Measurements from ENCODE around the gene DNER. TPM values are rescaled to one million over a fixed set of nuclear protein-coding genes. Genes with fewer than 3 reads are reported as not detected.

The DNER gene
- total RNA-seq, 1 experiment from 2014 or later, result 14.3 TPM

DNA sequence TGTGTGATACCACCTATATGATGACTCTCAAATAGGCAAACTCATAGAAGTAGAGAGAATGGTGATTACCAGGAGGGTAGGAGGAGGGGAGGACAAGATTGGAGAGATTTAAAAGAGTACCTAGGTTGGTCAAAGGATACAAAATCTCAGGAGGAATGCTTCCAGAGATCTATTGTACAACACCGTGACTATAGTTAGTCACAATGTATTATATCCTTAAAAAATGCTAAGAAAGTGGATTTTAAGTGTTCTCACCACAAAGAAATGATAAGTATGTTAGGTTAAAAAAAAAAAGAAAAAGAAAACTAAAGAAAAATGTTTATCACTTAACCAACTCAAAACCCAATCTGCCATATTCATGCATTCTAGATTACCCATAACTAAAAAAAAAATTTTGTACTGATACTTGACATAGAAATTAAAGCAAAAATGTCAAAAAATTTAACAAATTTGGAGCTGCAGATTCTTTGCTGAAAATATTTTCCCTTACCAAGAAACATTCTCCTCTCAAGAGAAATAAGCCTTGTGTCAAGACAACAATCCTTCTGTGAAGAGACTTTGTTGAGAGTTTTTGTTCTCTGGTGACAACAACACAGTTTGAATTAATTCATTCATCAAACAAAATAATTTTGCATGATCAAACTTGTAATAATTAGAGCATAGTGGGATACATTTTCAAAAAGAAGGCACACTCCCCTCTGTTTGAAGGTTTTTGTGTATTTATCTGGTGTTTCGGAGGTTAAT lies 213.1 kb downstream of the DNER start:
- DNase-seq (ENCODE audit: low read depth), result no peak

DNA sequence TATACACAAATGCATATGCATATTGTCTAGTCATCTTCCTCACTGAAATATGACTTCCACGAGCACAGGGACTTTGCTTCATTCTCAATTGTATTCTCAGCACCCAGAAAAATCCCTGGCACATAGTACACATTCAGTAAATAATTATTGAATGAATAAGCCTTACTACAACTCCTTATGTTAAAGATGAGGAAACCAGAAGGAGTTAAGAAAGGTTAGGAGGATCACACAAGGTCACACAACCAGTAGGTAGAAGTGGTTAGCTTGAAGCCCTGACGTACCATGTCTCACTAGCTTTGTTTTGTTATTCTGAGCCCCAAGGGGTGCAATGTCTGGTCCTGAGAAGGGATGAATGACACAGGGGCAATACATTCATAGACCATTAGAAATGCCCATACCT lies 222.3 kb downstream of the DNER start:
- no peak for DNase-seq (ENCODE audit: low read depth)

DNA sequence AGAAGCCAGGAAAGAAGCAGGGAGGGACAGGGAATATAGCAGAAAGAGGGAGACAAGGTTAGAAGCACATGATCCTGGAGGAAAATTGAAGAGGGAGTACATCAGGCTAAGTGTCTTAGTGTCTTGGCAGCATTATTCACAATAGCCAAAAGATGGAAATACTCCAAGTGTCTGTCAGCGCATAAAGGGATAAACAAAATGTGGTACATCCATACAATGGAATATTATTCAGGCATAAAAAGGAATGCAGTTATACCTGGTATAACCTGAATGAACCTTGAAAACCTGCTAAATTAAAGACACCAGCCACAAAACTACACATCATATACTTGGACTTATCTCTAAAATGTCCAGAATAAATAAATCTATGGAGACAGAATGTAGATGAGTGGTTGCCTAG lies 224.2 kb downstream of the DNER start:
- DNase-seq (ENCODE audit: low read depth), result no peak

DNA sequence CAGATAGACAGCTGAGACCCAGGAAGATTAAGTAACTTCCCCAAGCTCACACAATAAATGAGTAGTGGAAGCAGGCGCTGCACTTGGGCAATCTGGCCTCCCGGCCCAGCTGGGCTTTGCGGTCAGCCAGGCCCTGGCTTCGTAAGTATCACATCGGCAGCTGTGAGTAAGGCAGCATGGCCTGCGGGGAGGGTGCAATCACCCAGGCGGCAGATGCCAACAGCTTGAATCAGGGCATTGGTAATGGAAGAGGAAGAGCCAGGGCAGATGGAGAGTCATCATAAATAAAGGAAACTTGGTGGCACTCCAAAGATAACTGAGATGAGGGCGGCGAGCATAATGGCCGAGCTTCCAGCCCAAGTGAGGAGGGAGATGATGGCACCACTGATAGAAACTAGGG lies 225.3 kb downstream of the DNER start:
- peak; percentile 93 for DNase-seq (ENCODE audit: low read depth)

DNA sequence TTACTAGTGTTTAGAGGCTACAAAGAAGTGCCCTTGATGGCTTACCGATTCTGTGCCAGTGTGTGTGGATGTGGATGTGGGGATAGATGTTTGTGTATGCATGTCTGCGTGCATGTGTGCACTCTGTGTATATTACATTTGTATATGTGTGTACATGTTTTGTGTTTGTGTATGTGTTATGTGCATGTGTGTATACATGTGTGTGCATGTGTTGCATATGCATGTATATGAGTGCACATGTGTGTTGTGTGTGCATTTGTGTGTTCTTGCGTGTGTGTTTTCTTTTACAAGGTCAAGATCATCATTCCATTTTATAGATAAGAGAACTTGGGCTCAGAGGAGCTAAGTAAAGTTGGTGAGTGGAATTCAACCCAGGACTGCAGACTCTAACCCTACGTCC lies 226.1 kb downstream of the DNER start:
- no peak for DNase-seq (ENCODE audit: low read depth)

DNA sequence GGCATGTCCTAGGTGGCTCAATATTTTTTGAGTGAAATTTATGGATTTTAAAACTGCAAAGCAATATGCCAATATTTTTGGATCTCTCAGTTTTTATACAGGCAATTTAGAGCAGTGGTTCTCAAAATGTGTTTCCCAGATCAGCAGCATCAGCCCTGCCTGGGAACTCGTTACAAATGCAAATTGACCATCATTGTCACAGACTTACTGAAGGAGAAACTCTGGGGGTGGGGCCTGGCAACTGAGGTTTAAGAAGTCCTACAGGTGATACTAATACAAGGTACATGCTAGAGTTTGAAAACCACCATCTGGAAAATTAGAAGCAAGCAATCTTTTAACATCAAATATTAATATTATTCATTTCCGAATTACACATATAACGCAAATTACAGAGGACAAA lies 227.7 kb downstream of the DNER start:
- no peak for DNase-seq (ENCODE audit: low read depth)

DNA sequence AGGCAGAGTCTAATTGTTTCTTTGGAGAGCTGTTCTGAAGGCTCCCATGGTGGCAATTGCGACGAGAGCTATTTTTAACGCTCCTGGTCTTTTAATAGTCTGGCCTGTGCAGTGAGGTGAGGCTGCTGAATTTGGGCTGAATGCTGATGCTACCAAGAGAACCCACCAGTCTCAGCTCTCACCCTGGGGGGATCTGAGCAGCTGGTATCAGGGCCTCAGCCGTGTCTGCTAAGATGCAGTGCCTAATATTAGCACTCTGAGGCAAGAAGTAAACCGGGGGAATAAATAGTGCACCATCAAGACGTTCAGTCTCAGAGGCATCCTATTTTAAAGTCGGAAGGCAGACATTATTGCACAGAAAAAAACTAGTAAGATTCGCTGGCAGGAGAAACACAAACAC lies 228.5 kb downstream of the DNER start:
- no peak for DNase-seq (ENCODE audit: low read depth)

DNA sequence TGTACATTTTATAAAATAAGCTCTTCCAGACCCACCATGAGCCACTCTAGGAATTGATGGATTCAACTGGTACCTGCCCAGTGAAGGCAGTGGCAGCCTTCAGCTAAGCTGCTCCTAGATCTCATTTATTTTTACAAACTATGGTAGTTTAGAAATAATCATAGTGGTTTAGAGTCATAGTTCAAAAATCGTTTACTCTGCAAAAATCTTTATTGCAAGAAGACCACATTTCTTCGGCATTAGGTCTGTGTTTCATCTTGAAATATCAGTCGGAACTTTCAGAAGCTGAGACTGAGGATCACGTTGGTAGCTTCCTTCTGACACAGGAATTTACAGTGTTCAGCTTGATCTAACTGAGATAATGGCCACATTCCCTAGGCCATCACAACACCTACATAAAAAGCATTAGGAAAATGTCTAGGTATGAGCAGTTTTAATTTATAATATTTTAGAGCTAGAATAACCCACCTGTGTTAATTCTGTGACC lies 237.0 kb downstream of the DNER start:
- DNase-seq (ENCODE audit: low read depth), result no peak

DNA sequence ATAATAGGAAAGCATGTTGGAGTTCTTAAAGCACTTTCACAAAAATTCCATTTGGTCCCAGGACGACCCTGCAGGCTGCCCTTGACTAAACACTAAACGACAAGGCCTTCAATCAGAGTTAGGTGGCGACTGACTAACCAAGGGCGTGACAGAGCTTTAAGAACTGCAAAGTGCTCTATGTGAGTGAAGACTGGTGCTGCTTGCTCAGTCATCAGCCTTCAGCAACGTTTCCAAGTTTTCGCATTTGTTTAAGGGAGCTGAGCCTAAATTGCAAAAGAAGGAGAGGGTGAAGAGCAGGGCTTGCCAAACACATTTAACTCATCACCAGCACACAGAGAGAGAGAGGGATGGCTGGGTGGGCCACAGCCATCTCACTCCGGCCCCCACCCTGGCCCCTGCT lies 238.6 kb downstream of the DNER start:
- no peak for DNase-seq (ENCODE audit: low read depth)

DNA sequence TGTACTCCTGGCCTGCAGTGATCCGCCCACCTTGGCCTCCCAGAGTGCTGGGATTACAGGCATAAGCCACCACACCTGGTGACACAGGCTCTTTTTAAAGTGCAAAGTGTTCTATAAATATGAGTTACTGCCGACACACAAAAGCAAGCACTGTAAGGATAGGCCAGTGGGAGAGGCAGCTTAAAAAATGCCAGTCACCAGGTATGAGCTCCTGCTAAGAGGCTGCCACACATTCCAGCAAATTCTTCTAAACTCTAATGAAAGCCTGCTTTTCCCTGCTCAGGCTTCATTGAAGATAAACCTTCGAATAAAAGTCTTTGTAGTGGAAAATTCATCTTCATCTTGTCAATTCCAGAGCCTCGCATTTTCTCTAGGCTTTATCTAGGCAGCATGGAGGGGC lies 240.2 kb downstream of the DNER start:
- no peak for DNase-seq (ENCODE audit: low read depth)

DNA sequence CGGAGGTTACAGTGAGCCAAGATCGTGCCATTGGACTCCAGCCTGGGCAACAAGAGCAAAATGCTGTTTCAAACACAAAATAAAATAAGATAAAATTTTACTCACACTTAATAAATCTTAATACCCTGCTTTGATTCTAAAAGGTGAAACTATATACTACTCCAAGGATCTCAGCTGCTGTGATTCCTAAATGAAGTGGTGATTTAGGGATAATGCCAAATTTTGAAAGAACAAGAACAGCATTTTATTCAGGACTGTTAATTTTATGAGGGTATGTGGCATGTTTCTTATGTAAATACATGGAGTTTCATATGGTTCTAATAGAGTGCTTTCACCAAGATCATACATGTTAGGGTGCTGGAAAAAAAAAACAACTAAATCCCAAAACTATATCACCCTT lies 243.6 kb downstream of the DNER start:
- DNase-seq (ENCODE audit: low read depth), result no peak

DNA sequence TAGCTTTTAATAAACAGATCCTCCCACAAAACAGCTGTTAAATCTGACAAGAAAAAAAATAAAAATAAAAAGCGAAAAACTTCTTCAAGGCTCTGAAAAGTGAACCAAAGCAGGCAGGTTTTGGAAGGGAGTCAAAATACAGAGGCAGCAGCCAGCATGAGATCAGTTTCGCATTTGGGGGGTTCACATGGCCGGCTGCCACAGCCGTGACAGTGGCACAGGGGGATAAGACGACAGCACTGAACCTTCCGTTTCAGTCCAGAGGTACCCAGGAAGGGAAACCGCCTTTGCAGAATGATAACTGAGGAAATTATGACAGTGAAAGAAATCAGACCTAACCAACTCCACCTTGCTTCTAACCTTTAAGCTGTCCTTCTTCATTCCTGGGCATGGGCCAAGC lies 246.6 kb downstream of the DNER start:
- no peak for DNase-seq (ENCODE audit: low read depth)

DNA sequence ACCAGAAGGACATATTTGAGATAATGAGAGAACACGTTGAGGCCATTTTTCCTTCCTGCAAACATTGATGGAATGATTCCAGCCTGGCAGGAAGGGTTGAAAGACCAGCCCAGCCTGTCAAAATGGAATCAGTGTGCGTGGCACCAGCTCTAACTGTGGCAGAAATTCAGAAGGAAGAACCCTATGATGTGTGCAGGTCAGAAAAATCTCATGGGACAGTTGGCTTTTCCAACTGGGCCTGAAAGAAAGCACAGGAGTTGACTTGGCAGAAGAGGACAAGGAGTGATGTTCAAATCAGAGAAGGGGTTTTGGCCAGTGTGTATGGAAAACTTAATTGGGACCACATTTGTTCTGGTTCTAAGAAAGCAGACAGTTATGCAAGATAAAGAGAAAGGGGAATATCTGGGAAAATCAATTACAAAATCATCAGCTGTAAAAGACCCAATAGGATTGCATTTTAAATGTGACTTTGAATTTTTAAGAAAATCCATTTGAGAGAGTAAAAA lies 250.5 kb downstream of the DNER start:
- no peak for DNase-seq (ENCODE audit: low read depth)

DNA sequence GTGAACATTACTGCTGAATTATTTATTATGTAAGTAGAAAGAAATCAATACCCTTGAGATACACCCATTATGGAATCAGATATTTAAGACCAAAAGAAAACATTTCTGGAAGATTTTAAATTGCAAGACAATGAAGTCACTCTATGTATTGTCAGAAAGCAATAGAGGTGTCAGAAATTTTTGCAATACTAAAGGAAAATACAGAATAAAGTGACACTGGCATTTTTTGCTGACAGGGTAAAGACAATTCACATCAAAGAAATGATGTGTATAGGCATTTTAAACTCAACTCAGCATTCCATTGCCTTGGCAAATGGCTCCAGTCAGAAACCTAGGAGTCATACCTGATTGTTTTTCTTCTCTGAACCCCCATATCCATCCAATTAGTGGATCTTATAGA lies 252.2 kb downstream of the DNER start:
- no peak for DNase-seq (ENCODE audit: low read depth)

DNA sequence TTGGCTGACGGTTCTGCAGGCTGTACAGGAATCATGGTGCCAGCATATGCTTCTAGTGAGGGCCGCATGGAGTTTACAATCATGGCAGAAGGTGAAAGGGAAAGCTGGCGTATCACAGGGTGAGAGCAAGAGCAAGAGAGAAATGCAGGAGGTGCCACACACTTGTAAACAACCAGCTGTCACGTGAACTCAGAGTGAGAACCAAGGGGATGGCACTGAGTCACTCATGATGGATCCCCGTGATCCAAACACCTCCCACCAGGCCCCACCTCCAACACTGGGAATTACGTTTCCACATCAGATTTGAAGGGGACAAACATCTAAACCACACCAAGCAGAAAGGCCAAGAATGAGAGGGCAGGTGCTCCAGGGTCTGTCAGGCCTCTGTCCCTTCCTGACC lies 258.3 kb downstream of the DNER start:
- no peak for DNase-seq (ENCODE audit: low read depth)

DNA sequence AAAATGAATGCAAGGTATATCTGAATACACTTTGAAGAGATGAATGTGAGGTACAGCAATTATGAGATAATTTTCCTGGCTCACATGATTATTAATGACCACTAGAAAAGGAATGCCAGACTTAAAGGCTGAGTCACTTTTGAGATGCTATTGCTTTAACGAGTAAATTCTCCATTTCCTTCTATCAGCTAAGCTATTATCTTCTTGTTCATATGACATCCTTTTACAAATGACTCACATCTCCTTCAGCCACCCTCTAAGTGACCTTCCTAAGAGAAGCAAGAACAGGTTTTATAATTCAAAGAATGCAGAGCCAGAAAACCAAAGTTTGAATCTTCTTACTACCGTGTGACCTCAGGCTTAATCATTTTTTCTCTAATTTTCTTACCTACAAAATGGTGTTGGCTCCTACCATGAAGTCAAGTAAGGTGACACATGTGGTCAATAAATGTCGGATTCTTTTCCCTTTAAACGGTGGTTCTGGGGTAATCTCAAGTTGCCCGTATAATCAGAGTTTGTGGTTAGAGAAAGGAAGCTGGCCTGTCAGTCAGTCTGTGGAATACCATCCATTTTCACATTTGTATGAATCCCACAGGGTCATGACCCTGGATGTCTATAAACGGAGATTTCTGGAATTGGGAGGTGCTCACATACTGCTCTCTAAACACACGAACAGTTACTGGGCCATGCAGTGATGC lies 259.3 kb downstream of the DNER start:
- peak; percentile 60 for DNase-seq (ENCODE audit: low read depth)

DNA sequence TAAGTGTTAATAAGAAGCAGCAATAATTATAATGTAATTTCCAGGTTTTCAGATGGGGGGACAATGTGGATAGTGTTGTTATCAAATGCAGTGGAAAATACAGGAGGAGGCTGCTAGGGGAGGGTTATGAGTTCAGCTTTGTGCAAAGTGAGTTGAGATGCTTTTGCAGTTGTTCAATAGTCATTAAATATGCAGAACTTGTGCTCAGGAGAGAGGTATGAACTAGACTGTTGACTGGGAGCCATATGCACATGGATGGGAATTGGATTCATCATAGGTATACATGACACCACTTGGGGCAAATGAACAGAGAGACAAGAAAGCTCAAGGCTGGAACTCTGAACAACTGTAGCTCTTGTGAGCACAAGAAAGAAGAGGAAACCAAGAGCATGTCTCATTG lies 261.1 kb downstream of the DNER start:
- DNase-seq (ENCODE audit: low read depth), result no peak

DNA sequence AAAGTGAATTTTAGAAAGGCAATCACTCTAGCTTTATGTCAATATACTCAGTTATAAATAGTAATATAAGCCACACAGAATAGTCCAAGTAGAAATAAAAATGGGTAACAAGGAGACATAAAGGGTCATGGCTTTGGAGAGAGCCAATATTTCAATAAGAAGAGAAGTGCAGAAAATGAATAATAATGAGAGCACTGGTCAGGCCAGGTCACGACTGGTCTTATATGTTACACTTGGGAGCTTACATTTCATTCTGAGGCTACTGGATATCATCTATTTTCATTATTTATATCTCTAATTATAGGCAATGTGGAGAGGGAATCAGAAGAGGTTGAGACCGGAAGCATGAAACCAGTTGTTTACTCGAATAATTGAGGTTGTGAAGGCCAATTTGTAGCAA lies 262.5 kb downstream of the DNER start:
- DNase-seq (ENCODE audit: low read depth), result no peak

DNA sequence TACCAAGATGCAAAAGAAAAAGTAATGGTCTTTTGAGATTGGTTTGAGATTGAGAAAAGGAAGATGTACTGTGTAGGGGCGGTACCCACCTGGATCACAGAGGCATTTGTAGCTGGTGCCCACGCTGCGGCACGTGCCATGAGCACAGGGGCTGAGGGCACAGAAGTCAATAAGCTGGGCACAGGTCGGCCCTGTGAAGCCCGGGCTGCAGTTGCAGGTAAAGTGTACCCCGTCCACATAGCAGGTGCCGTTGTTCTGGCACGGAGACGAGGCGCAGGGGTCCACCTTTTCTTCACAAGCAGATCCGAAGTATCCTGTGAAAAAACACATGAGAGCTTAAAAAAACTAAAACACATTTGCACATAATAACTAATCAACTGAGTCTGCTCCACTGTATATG lies 267.1 kb downstream of the DNER start:
- DNase-seq (ENCODE audit: low read depth), result no peak

DNA sequence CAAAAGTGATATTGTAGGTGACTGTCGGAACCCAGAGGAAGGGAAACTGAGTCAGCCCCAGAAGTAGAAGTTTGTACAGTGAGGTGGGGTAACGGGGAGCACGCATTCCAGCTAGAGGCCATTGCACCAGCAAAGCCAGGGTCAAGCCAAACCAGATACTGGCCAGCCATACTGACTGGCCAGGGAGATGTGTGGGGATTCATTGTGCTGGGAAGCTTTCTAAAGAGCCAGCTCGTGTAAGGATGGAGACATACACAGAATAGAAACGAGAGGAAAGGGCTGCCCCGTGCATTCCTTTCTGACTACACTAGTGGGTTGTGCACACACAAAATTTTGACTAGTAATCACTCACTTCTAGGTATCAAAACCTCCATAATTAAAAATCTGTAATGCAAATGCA lies 268.0 kb downstream of the DNER start:
- no peak for DNase-seq (ENCODE audit: low read depth)

DNA sequence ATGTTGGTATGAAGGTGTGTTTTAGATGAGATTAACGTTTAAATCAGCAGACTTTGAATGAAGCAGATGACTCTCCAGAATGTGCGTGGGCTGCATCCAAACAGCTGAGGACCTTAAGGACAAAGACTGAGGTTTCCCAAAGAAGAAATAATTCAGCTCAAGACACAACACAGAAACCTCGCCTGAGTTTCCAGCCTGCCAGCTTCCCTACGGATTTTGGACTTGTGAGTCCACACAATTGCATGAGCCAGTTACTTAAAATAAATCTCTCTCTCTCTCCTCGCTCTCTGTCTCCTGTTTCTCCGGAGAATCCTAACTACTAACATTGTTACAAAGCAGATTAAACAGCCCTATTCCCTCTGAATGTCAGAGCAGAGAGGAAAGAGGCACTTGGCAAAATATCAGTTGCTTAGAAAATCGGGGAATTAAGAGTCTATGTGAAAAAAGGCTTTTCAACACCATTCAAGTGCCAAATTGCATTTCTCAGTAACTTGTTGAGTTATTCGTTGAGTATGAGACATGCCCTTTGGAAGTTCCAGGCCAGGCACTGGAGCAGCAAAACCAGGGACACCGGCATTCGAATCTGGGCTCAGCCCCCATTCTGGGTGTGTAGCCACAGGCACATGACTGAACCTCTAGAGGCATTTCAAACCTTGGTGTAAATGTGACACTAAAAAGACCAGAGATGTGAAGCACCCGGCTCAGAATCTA lies 268.7 kb downstream of the DNER start:
- peak; percentile 12 for DNase-seq (ENCODE audit: low read depth)

DNA sequence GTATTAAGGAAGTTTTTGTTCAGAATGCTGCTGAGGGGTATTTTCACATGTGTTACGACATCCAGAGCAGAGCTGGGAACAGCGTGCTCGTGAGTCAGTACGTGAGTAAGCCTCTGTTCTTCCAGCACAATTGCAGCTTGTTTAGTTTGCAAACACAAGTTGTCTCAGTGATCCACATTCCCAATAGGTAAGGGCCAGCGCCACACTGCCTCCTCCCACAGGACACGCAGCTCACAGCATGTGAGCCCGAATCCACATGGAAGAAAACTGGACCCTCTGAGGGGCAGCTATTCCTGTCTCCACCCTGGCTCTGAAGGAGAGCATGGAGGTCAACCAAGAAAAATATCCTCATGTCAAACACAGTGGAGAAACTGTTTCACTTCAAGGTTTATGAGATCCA lies 269.3 kb downstream of the DNER start:
- DNase-seq (ENCODE audit: low read depth), result peak; percentile 84
